ENCODE data around the gene SGTB.

- TF ChIP-seq CTCF (IDR thresholded peaks at IDR 0.05) (no peak), ZFX (IDR thresholded peaks at IDR 0.05; ENCODE audit: borderline replicate concordance) (no peak)
These were observed 36.7 kb upstream of the SGTB start for GRCh38 chr5:65758546-65759144.

Measured in 22Rv1 (cell line).